PC-9 (cell line): Measurements from ENCODE around the gene PREPL. TPM values are rescaled to one million over a fixed set of nuclear protein-coding genes. Genes with fewer than 3 reads are reported as not detected.
A peak's percentile ranks its signal among the peaks of the same experiment; 100 is the strongest.

ENCODE experiments used
- BruUV-seq: library from RNA; stranded (reverse); fragments of 400-500 nt; replicated peaks from 2 replicates; lab custom pipeline; 2021; lab: Mats Ljungman, UMichigan
- CTCF ChIA-PET: fragments of 300-600 bp; sonication (Branson Sonifier 250); formaldehyde crosslinking; loops from one replicate; lab custom pipeline; 2022; ENCODE audit warnings: antibody characterized with exemption; lab: Charles Lee
- POLR2A ChIA-PET: fragments of 300-600 bp; sonication (Branson Sonifier 250); formaldehyde crosslinking; loops from one replicate; lab custom pipeline; 2022; ENCODE audit warnings: antibody characterized with exemption; ENCODE audit not compliant: unreplicated experiment; lab: Charles Lee
- DNase-seq, 2 experiments: peaks; one replicate each; pipeline versions ENCODE4 v3.0.0 to v3.0.0-alpha.2; 2015 to 2022; ENCODE audit warnings: mixed read lengths in 1 of 2
- H2AFZ ChIP-seq: fragments of 200-600 bp; sonication (generic); 2 replicates; pipeline ENCODE4 v1.8.1; 2017; ENCODE audit warnings: antibody characterized with exemption
- H3F3A ChIP-seq: fragments of 200-600 bp; sonication (generic); 2 replicates; pipeline ENCODE4 v1.8.1; 2017; ENCODE audit warnings: antibody characterized with exemption, mild to moderate bottlenecking, low read depth; ENCODE audit not compliant: insufficient read depth
- H3K27ac ChIP-seq: fragments of 200-600 bp; sonication (generic); 2 replicates; pipeline ENCODE4 v1.6.1; 2016; ENCODE audit warnings: mixed run types
- H3K27me3 ChIP-seq: fragments of 200-600 bp; sonication (generic); 2 replicates; pipeline ENCODE4 v1.6.1; 2016; ENCODE audit warnings: low read depth, mixed run types; ENCODE audit not compliant: insufficient read depth
- H3K36me3 ChIP-seq: fragments of 200-600 bp; sonication (generic); 2 replicates; pipeline ENCODE4 v1.6.1; 2016; ENCODE audit warnings: low read depth, mixed run types
- H3K4me1 ChIP-seq: fragments of 200-600 bp; sonication (generic); replicated peaks from 2 replicates; pipeline ENCODE4 v1.6.1; 2016; ENCODE audit warnings: mixed run types; ENCODE audit not compliant: insufficient read depth
- H3K4me2 ChIP-seq: fragments of 200-600 bp; sonication (generic); 2 replicates; pipeline ENCODE4 v1.6.1; 2017; ENCODE audit warnings: mixed run types
- H3K4me3 ChIP-seq: fragments of 200-600 bp; sonication (generic); 2 replicates; pipeline ENCODE4 v1.6.1; 2016; ENCODE audit warnings: mixed run types
- H3K79me2 ChIP-seq: fragments of 200-600 bp; sonication (generic); 2 replicates; pipeline ENCODE4 v1.6.1; 2017; ENCODE audit warnings: low read depth, mixed run types
- H3K9me2 ChIP-seq: fragments of 200-600 bp; sonication (generic); 2 replicates; pipeline ENCODE4 v1.8.1; 2017; ENCODE audit warnings: mild to moderate bottlenecking; ENCODE audit not compliant: insufficient read depth
- H3K9me3 ChIP-seq: fragments of 200-600 bp; sonication (generic); 2 replicates; pipeline ENCODE4 v1.8.1; 2016; ENCODE audit warnings: low read depth; ENCODE audit not compliant: insufficient read depth
- H4K20me1 ChIP-seq: fragments of 200-600 bp; sonication (generic); 2 replicates; pipeline ENCODE4 v1.8.1; 2017; ENCODE audit not compliant: insufficient read depth
- CTCF ChIP-seq: fragments of 200-600 bp; sonication (generic); conservative IDR thresholded peaks from 2 replicates; pipeline ENCODE4 v1.6.1; 2017; ENCODE audit warnings: mixed run types, antibody characterized with exemption, mild to moderate bottlenecking, moderate library complexity
- EZH2 ChIP-seq: fragments of 200-600 bp; sonication (generic); IDR thresholded peaks from 2 replicates; pipeline ENCODE4 v1.8.0; 2017; ENCODE audit warnings: antibody characterized with exemption, low read depth
- intact Hi-C: fragments of 100-400 bp; cut with micrococcal nuclease; formaldehyde crosslinking; loops from one replicate; pipeline ENCODE4 v1.10.0; 2022; ENCODE audit not compliant: unreplicated experiment
- total RNA-seq: library from RNA; stranded (reverse); gene quantifications from 2 replicates; pipeline ENCODE4 v1.2.3, GENCODE V29; 2021

The PREPL gene
- total RNA-seq, 1 experiment from 2014 or later = 42.2 TPM

DNA sequence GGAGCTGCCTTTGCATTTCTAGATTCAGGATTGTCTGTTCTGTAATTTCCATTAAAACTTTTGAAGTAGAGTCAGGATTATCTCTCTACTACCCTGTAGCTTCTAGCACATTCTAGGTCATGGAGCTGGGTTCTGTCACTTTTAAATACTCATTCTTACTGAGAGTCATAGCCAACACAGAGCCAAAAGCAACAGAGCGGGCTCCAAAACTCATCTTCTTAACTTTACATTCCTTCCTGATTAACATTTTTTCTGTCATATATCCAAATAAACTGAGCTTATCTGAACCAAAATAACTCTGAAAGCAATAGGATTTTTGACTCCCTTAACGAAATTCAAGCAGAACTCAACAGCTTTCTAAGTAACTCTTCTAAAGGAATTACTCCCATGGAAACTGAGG, 12.9 kb downstream of the PREPL start:
- Histone ChIP-seq H3K4me2 (no peak overlapping the region), H3K36me3 (peaks cover 18% of the 10 kb centered on the region; the same call in 1 of the 2 replicates), H3K4me1 (no peaks in the 10 kb centered on the region), H3F3A (peaks cover 5% of the 10 kb centered on the region; the same call in 1 of the 2 replicates), H3K9me2 (no peaks in the 10 kb centered on the region), H2AFZ (no peak overlapping the region), H3K4me3 (no peak overlapping the region), H3K27ac (no peak overlapping the region), H3K9me3 (no peaks in the 10 kb centered on the region), H4K20me1 (peaks cover 15% of the 10 kb centered on the region), H3K79me2 (no peaks in the 10 kb centered on the region), H3K27me3 (no peaks in the 10 kb centered on the region)
- POLR2A ChIA-PET = no interaction called here
- no peak for DNase-seq
- BruUV-seq = no TSS peak
- TF ChIP-seq CTCF = no peak
- no peak for TF ChIP-seq EZH2
- intact Hi-C loops = no loop called here
- CTCF ChIA-PET = interaction anchor here (0.6 kb wide), 1 partner anchor 16 kb away, joined by 16 read pairs; no protein-coding TSS in a partner anchor

GRCh38 chr2:44347526-44347925, 13.8 kb downstream of the PREPL start:
- Histone ChIP-seq H3F3A (peaks cover 9% of the 10 kb centered on the region; the same call in 1 of the 2 replicates), H3K9me3 (no peaks in the 10 kb centered on the region), H3K4me3 (no peak overlapping the region), H3K79me2 (no peaks in the 10 kb centered on the region), H4K20me1 (peaks cover 16% of the 10 kb centered on the region), H3K4me2 (no peak overlapping the region), H3K27ac (no peak overlapping the region), H3K36me3 (peaks cover 27% of the 10 kb centered on the region), H2AFZ (no peak overlapping the region), H3K4me1 (no peaks in the 10 kb centered on the region), H3K27me3 (no peaks in the 10 kb centered on the region), H3K9me2 (no peaks in the 10 kb centered on the region)
- intact Hi-C loops = no loop called here
- ChIA-PET CTCF (interaction anchor here (0.6 kb wide), 1 partner anchor 30 kb away, joined by 3 read pairs; no protein-coding TSS in a partner anchor), POLR2A (no interaction called here)
- no TSS peak for BruUV-seq
- TF ChIP-seq EZH2 = no peak
- TF ChIP-seq CTCF = no peak
- no peak for DNase-seq

DNA sequence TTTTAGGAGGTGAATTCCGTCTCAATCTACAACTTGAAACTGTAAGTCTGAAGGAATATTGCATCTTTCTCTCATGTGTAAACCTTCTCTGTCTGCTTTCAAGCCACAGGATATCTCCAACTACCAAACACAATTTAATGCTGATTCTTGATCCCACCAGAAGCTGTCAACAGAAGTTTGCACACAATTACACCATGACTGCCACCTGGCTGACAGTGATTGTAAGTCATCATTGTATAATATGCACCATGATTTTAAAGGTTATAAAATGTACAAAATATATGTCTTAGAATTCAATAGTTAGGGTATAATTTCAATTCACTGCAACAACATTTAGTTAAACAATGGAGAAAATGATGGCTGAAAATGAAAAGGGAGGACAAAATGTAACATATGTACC, 18.4 kb downstream of the PREPL start:
- H4K20me1 ChIP-seq = peaks cover 11% of the 10 kb centered on the region; the same call in 1 of the 2 replicates
- no peaks in the 10 kb centered on the region for H3K79me2 ChIP-seq
- H3K4me3 ChIP-seq = no peak overlapping the region
- POLR2A ChIA-PET = interaction anchor here (0.7 kb wide), 1 partner anchor 382 kb away, joined by 18 read pairs; no protein-coding TSS in a partner anchor
- no peaks in the 10 kb centered on the region for H3K9me2 ChIP-seq
- no peaks in the 10 kb centered on the region for H3K4me1 ChIP-seq
- H3K27me3 ChIP-seq = no peaks in the 10 kb centered on the region
- CTCF ChIA-PET = interaction anchor here (1.1 kb wide), 1 partner anchor 299 kb away, joined by 7 read pairs; no protein-coding TSS in a partner anchor
- H2AFZ ChIP-seq = no peak overlapping the region
- no peak overlapping the region for H3K27ac ChIP-seq
- BruUV-seq = no TSS peak
- H3F3A ChIP-seq = peaks cover 4% of the 10 kb centered on the region; the same call in 1 of the 2 replicates
- H3K36me3 ChIP-seq = peaks cover 64% of the 10 kb centered on the region
- no peaks in the 10 kb centered on the region for H3K9me3 ChIP-seq
- no peak overlapping the region for H3K4me2 ChIP-seq
- TF ChIP-seq EZH2 (no peak), CTCF (peak; percentile 73)
- DNase-seq = no peak
- intact Hi-C loops = loop anchor here (1.0 to 5.0 kb wide), 3 partner anchors 101 to 299 kb away; no protein-coding TSS in a partner anchor
